ENCODE measurements around the gene HSPA5. TPM values are rescaled to one million over a fixed set of nuclear protein-coding genes. Genes with fewer than 3 reads are reported as not detected.

The HSPA5 gene
- total RNA-seq, 1 donor, result 130 TPM

Small RNA genes lying within 50 kb of the gene (small RNA-seq; reads per million reads assigned to genes)
- gene AL354710.1, result not detected

Other genes with a start within 250 kb of the HSPA5 start
- gene SCAI, start 97.8 kb downstream of the HSPA5 start, total RNA-seq, result 6.8 and 9.1 TPM in 2 replicates
- gene PPP6C, start 51.5 kb downstream of the HSPA5 start, total RNA-seq, result 27.4 and 43.2 TPM in 2 replicates
- gene RABEPK, start 40.8 kb downstream of the HSPA5 start, total RNA-seq, result 32.0 and 33.8 TPM in 2 replicates
- 72.8 and 88.9 TPM in 2 replicates for gene GAPVD1, start 20.5 kb upstream of the HSPA5 start, total RNA-seq